Prostate gland (tissue), 2 donors: Measurements from ENCODE around the gene INPP4B. TPM values are rescaled to one million over a fixed set of nuclear protein-coding genes. Genes with fewer than 3 reads are reported as not detected.

ENCODE experiments used
- DNase-seq: peaks from one replicate; pipeline ENCODE4 v3.0.0-alpha.2; 2019; ENCODE audit warnings: low spot score
- H3K27ac ChIP-seq, 2 donors: fragments of 200-600 bp; sonication (generic); 2 replicates each; pipeline ENCODE4 v1.5.1; 2017 to 2019
- H3K27me3 ChIP-seq: fragments of 200-600 bp; sonication (generic); replicated peaks from 2 replicates; pipeline ENCODE4 v1.5.1; 2019; ENCODE audit not compliant: insufficient read depth
- H3K36me3 ChIP-seq, 2 donors: fragments of 200-600 bp; sonication (generic); 1 replicate in 1 of 2; 2 replicates in 1 of 2; pipeline versions ENCODE4 v1.5.1 to v1.8.1; 2017 to 2019
- H3K4me1 ChIP-seq: fragments of 200-600 bp; sonication (generic); replicated peaks from 2 replicates; pipeline ENCODE4 v1.5.1; 2019
- H3K4me3 ChIP-seq, 2 donors: fragments of 200-600 bp; sonication (generic); 2 replicates each; pipeline ENCODE4 v1.5.1; 2017 to 2019
- H3K9me3 ChIP-seq: fragments of 200-600 bp; sonication (generic); 2 replicates; pipeline ENCODE4 v1.5.1; 2017
- POLR2A ChIP-seq: fragments of 450-650 bp; IDR thresholded peaks from one replicate; pipeline ENCODE4 v1.6.1; 2016; ENCODE audit warnings: antibody characterized with exemption, mild to moderate bottlenecking
- POLR2AphosphoS5 ChIP-seq: sonication (generic); formaldehyde crosslinking; IDR thresholded peaks from one replicate; pipeline ENCODE4 v1.6.1; 2017; ENCODE audit warnings: antibody characterized with exemption
- WGBS: methylation state at CpG from one replicate; pipeline ENCODE4 v1.1.5; 2018; 5-methylcytosine and 5-hydroxymethylcytosine counted together
- intact Hi-C: fragments of 100-400 bp; cut with DNase I; formaldehyde crosslinking; loops from one replicate; pipeline ENCODE4 v1.14.2; 2022
- total RNA-seq, 2 donors: library from RNA; depleted of rRNA; stranded (reverse); fragments of >200 nt; gene quantifications; one replicate each; pipeline ENCODE4 v1.1.0, GENCODE V29; 2016
- TF ChIP-seq, protein P1 (sequence below), 4 experiments: fragments of 200-600 bp in 2 of 4; fragments of 450-650 bp in 2 of 4; sonication (generic) in 2 of 4; IDR thresholded peaks; 1 replicate in 3 of 4; 2 replicates in 1 of 4; pipeline ENCODE4 v1.5.1; 2016 to 2019; ENCODE audit warnings: antibody characterized with exemption in 4 of 4, mild to moderate bottlenecking in 2 of 4, moderate library complexity in 2 of 4

The INPP4B gene
- total RNA-seq, 2 donors from 2014 or later: 22.3 to 49.7 TPM

DNA sequence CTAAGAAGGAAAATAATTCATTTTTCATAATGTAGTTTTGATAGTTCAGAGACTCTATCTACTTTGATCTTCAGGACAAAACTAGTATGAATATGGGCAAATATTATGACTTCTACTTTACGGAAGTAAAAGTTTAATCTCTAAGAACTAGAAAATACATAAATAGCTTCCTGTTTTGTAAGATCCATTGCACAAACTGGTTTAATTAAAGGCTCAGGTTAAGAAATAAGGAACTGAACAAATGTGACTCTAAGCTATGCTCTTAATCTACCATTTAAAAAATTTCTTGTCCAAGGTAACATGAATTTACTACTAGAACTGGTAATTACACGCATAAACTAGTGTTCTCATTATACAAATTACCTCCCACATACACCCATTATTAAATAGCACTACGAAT lies 360.6 kb downstream of the INPP4B start:
- no peak for TF ChIP-seq POLR2AphosphoS5
- no peak for TF ChIP-seq POLR2A
- TF ChIP-seq, protein P1, sequence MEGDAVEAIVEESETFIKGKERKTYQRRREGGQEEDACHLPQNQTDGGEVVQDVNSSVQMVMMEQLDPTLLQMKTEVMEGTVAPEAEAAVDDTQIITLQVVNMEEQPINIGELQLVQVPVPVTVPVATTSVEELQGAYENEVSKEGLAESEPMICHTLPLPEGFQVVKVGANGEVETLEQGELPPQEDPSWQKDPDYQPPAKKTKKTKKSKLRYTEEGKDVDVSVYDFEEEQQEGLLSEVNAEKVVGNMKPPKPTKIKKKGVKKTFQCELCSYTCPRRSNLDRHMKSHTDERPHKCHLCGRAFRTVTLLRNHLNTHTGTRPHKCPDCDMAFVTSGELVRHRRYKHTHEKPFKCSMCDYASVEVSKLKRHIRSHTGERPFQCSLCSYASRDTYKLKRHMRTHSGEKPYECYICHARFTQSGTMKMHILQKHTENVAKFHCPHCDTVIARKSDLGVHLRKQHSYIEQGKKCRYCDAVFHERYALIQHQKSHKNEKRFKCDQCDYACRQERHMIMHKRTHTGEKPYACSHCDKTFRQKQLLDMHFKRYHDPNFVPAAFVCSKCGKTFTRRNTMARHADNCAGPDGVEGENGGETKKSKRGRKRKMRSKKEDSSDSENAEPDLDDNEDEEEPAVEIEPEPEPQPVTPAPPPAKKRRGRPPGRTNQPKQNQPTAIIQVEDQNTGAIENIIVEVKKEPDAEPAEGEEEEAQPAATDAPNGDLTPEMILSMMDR (IDR thresholded peaks at IDR 0.05): no peak
- Histone ChIP-seq H3K27ac (no peak overlapping the region), H3K4me3 (no peak overlapping the region), H3K36me3 (no peaks in the 10 kb centered on the region), H3K27me3 (no peaks in the 10 kb centered on the region), H3K4me1 (no peaks in the 10 kb centered on the region), H3K9me3 (no peaks in the 10 kb centered on the region)
- intact Hi-C loops: no loop called here
- 79% methylated on average over 3 of the region's 3 CpGs for WGBS
- DNase-seq: no peak

GRCh38 chr4:142480244-142480643 lies 365.9 kb downstream of the INPP4B start:
- H3K4me1 ChIP-seq: no peaks in the 10 kb centered on the region
- H3K36me3 ChIP-seq: no peaks in the 10 kb centered on the region
- H3K27ac ChIP-seq: no peak overlapping the region
- H3K4me3 ChIP-seq: no peak overlapping the region
- intact Hi-C loops: no loop called here
- DNase-seq: no peak
- no peaks in the 10 kb centered on the region for H3K9me3 ChIP-seq
- WGBS: 36% methylated on average over 1 of the region's 1 CpG
- H3K27me3 ChIP-seq: no peaks in the 10 kb centered on the region
- TF ChIP-seq, protein P1 (IDR thresholded peaks at IDR 0.05): no peak
- no peak for TF ChIP-seq POLR2A
- TF ChIP-seq POLR2AphosphoS5: no peak

DNA sequence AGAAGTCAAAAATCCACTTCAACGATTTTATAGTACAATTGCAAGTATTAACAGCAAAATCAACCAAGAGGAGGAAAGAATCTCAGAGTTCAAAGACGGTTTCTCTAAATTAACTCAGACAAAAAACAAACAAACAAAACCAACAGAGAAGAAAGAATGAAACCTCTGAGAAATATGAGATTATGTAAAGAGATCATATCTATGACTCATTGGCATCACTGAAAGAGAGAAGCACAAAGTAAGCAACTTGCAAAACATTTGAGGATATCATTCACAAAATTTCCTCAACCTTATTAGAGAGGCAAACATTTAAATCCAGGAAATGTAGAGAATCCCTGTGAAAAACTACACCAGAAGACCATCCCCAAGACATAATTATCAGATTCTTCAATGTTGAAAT lies 370.4 kb downstream of the INPP4B start:
- H3K4me1 ChIP-seq: no peaks in the 10 kb centered on the region
- TF ChIP-seq, protein P1 (IDR thresholded peaks at IDR 0.05): no peak
- TF ChIP-seq POLR2A (no peak), POLR2AphosphoS5 (no peak)
- no peak for DNase-seq
- no peak overlapping the region for H3K27ac ChIP-seq
- intact Hi-C loops: no loop called here
- H3K9me3 ChIP-seq: no peaks in the 10 kb centered on the region
- WGBS: 36% methylated on average over 2 of the region's 2 CpGs
- H3K27me3 ChIP-seq: no peaks in the 10 kb centered on the region
- H3K4me3 ChIP-seq: no peak overlapping the region
- H3K36me3 ChIP-seq: no peaks in the 10 kb centered on the region

GRCh38 chr4:142474398-142475087 lies 371.6 kb downstream of the INPP4B start:
- WGBS: 95% methylated on average over 4 of the region's 4 CpGs
- H3K4me1 ChIP-seq: no peaks in the 10 kb centered on the region
- no peak for DNase-seq
- no peaks in the 10 kb centered on the region for H3K9me3 ChIP-seq
- TF ChIP-seq POLR2AphosphoS5 (no peak), POLR2A (no peak)
- TF ChIP-seq, protein P1 (IDR thresholded peaks at IDR 0.05): no peak
- no peaks in the 10 kb centered on the region for H3K27me3 ChIP-seq
- no peak overlapping the region for H3K27ac ChIP-seq
- H3K36me3 ChIP-seq: no peaks in the 10 kb centered on the region
- no peak overlapping the region for H3K4me3 ChIP-seq
- intact Hi-C loops: no loop called here

DNA sequence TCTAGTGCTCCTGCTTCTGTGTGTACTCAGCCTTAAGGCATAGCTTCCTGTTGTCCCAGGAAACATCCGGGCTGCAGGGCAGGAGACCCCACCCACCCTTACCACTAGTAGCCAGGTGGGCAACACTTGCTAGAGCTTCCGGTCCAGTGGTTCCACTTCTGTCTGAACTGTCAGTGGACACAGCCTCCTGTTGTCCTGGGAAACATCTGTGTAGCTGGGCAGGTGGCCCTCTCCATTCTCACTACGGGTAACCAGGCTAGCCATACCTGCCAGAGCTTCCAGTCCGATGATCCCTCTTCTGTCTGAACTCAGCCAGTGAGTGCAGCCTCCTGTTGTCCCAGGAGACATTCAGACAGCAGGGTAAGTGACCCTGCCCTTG lies 372.2 kb downstream of the INPP4B start:
- intact Hi-C loops: no loop called here
- Histone ChIP-seq H3K36me3 (no peaks in the 10 kb centered on the region), H3K9me3 (no peaks in the 10 kb centered on the region), H3K4me3 (no peak overlapping the region), H3K27me3 (no peaks in the 10 kb centered on the region), H3K4me1 (no peaks in the 10 kb centered on the region), H3K27ac (no peak overlapping the region)
- WGBS: 95% methylated on average over 4 of the region's 4 CpGs
- TF ChIP-seq, protein P1 (IDR thresholded peaks at IDR 0.05): no peak
- TF ChIP-seq POLR2A (no peak), POLR2AphosphoS5 (no peak)
- no peak for DNase-seq
